DND-41 (cell line): ENCODE data around the gene FOXD2.

Source experiments
- EZH2 ChIP-seq: IDR thresholded peaks from 3 replicates; pipeline ENCODE4 v1.6.1; 2012; ENCODE audit warnings: borderline replicate concordance, low read depth, mild to moderate bottlenecking, moderate library complexity, low read length, inconsistent platforms; ENCODE audit not compliant: severe bottlenecking
- TF ChIP-seq, protein P1 (sequence below): IDR thresholded peaks from 2 replicates; pipeline ENCODE4 v1.5.1; 2012; ENCODE audit warnings: borderline replicate concordance, low read length, moderate library complexity, mild to moderate bottlenecking; ENCODE audit not compliant: poor library complexity, severe bottlenecking; ENCODE audit errors: extremely low read depth

GRCh38 chr1:47448462-47449222 is 10.8 kb downstream of the FOXD2 start:
- TF ChIP-seq, protein P1, sequence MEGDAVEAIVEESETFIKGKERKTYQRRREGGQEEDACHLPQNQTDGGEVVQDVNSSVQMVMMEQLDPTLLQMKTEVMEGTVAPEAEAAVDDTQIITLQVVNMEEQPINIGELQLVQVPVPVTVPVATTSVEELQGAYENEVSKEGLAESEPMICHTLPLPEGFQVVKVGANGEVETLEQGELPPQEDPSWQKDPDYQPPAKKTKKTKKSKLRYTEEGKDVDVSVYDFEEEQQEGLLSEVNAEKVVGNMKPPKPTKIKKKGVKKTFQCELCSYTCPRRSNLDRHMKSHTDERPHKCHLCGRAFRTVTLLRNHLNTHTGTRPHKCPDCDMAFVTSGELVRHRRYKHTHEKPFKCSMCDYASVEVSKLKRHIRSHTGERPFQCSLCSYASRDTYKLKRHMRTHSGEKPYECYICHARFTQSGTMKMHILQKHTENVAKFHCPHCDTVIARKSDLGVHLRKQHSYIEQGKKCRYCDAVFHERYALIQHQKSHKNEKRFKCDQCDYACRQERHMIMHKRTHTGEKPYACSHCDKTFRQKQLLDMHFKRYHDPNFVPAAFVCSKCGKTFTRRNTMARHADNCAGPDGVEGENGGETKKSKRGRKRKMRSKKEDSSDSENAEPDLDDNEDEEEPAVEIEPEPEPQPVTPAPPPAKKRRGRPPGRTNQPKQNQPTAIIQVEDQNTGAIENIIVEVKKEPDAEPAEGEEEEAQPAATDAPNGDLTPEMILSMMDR, result no peak
- TF ChIP-seq EZH2, result no peak
